Ovary (tissue), 9 donors: ENCODE measurements around the gene AIFM2. TPM values are rescaled to one million over a fixed set of nuclear protein-coding genes. Genes with fewer than 3 reads are reported as not detected.

Experiments
- DNase-seq, 5 donors: peaks; one replicate each; pipeline ENCODE4 v3.0.0-alpha.2; 2019 to 2020
- H3K27ac ChIP-seq, 2 donors: fragments of 200-600 bp; one replicate each; pipeline versions ENCODE4 v1.5.1 to v1.8.0; 2019 to 2022
- H3K27me3 ChIP-seq: fragments of 200-600 bp; one replicate; pipeline ENCODE4 v1.8.0; 2022
- H3K36me3 ChIP-seq: fragments of 200-600 bp; sonication (generic); one replicate; pipeline ENCODE4 v1.5.1; 2019
- H3K4me1 ChIP-seq: one replicate; pipeline ENCODE4 v1.8.1; 2013; ENCODE audit warnings: mild to moderate bottlenecking, moderate library complexity; ENCODE audit not compliant: insufficient read depth
- H3K4me3 ChIP-seq: fragments of 200-600 bp; sonication (generic); one replicate; pipeline ENCODE4 v1.5.1; 2017
- H3K9me3 ChIP-seq, 2 donors: fragments of 200-600 bp in 1 of 2; sonication (generic) in 1 of 2; one replicate each; pipeline versions ENCODE4 v1.5.1 to v1.8.1; 2013 to 2019; ENCODE audit warnings: mild to moderate bottlenecking in 1 of 2, moderate library complexity in 1 of 2
- EP300 ChIP-seq: sonication (generic); formaldehyde crosslinking; IDR thresholded peaks from one replicate; pipeline ENCODE4 v1.6.1; 2017; ENCODE audit warnings: antibody characterized with exemption
- POLR2A ChIP-seq: fragments of 450-650 bp; IDR thresholded peaks from one replicate; pipeline ENCODE4 v1.6.1; 2017; ENCODE audit warnings: antibody characterized with exemption, mild to moderate bottlenecking, moderate library complexity
- WGBS, 3 donors: extraction: QIAGEN DNeasy Blood & Tissue Kit in 1 of 3; methylation state at CpG; one replicate each; pipeline versions ENCODE4 v1.1.5 to v1.1.7; 2013 to 2017; 5-methylcytosine and 5-hydroxymethylcytosine counted together
- intact Hi-C, 4 donors: fragments of 100-400 bp; cut with DNase I; formaldehyde crosslinking; loops; one replicate each; pipeline versions ENCODE4 v1.11.0 to v1.15.1; 2022 to 2023
- polyA plus RNA-seq, 2 donors: library from polyadenylated mRNA; stranded (reverse); fragments of 200-250 nt in 1 of 2; fragments of 350-450 nt in 1 of 2; fragmentation: Illumina TruSeq in 1 of 2; extraction: RNeasy Lipid Tissue Mini Kit (QIAGEN cat#74804) in 1 of 2; gene quantifications; one replicate each; pipeline ENCODE4 v1.2.3, GENCODE V29; 2013 to 2014
- total RNA-seq, 7 donors: library from RNA; depleted of rRNA in 2 of 7; stranded (reverse); fragments of >200 nt in 2 of 7; fragmentation: NEBNext Ultra II Directional in 3 of 7; extraction: Animal tissue kit (Norgen Biotek cat#: 25700) in 3 of 7; gene quantifications; one replicate each; pipeline versions ENCODE4 v1.1.0 to v1.2.4, GENCODE V29; 2016 to 2023
- TF ChIP-seq, protein P1 (sequence below), 3 donors: fragments of 450-650 bp in 2 of 3; fragments of 200-600 bp in 1 of 3; IDR thresholded peaks; one replicate each; pipeline versions ENCODE4 v1.5.1 to v1.8.0; 2016 to 2022; ENCODE audit warnings: antibody characterized with exemption in 3 of 3, mild to moderate bottlenecking in 1 of 3
- donor health status: DM: no; HTN: no; CAD: no; lungs with moderate emphysema.
- donor health status: DM: no; HTN: no; CAD: no.
- donor health status: Bipolar disorder and iron deficiency.
- donor health status: DM: yes; HTN: yes; CAD: no.
- donor health status: DM: no; HTN: no; CAD: no.
- donor health status: DM: yes; HTN: yes; CAD: no.

AIFM2 gene
- total and polyA plus RNA-seq, 9 donors, result 5.7 to 13.9 (median 7.2) TPM

DNA sequence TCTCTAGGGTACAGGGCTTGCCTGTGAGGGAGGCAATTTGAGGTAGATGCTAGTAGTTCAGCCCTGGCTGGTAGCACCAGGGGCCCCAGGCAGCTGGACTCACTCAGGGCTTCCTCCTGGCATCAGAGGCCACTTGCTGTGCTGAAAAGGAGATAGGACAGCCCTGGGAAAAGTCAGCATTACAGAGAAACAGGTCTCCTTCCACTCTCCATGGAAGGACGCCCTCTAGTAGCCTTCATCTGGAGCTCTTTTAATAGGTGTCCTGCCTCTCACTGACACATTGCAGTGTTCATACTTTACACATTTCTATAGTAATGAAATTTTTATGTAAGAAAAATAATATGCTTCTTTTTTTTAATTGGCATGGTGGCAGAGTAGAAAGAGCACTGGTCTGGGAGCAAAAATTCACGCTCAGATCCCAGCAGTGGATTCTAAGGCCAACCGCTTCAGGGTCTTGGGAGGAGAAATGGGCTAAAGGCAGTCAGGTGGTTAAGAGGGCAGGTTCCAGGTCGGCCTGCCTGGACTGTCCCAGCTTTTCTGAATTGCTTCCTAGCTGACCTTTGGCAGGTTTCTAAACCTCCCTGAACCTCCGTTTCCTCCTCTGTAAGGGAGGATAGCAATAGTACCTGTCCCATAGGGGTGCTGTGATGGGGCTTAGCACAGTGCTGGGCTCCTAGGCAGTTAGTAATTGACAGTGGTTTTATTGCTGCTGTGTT, 35.8 kb downstream of the AIFM2 start:
- no peak for DNase-seq
- 91 to 96% (median 94%) methylated on average over 5 of the region's 5 CpGs for WGBS, 3 donors
- Histone ChIP-seq H3K4me1 (no peaks in the 10 kb centered on the region), H3K27me3 (no peaks in the 10 kb centered on the region), H3K27ac (no peak overlapping the region), H3K4me3 (no peak overlapping the region), H3K9me3 (no peaks in the 10 kb centered on the region), H3K36me3 (no peaks in the 10 kb centered on the region)
- intact Hi-C loops, result no loop called here
- TF ChIP-seq EP300 (no peak), POLR2A (no peak)
- TF ChIP-seq, protein P1, sequence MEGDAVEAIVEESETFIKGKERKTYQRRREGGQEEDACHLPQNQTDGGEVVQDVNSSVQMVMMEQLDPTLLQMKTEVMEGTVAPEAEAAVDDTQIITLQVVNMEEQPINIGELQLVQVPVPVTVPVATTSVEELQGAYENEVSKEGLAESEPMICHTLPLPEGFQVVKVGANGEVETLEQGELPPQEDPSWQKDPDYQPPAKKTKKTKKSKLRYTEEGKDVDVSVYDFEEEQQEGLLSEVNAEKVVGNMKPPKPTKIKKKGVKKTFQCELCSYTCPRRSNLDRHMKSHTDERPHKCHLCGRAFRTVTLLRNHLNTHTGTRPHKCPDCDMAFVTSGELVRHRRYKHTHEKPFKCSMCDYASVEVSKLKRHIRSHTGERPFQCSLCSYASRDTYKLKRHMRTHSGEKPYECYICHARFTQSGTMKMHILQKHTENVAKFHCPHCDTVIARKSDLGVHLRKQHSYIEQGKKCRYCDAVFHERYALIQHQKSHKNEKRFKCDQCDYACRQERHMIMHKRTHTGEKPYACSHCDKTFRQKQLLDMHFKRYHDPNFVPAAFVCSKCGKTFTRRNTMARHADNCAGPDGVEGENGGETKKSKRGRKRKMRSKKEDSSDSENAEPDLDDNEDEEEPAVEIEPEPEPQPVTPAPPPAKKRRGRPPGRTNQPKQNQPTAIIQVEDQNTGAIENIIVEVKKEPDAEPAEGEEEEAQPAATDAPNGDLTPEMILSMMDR (IDR thresholded peaks at IDR 0.05), result no peak

DNA sequence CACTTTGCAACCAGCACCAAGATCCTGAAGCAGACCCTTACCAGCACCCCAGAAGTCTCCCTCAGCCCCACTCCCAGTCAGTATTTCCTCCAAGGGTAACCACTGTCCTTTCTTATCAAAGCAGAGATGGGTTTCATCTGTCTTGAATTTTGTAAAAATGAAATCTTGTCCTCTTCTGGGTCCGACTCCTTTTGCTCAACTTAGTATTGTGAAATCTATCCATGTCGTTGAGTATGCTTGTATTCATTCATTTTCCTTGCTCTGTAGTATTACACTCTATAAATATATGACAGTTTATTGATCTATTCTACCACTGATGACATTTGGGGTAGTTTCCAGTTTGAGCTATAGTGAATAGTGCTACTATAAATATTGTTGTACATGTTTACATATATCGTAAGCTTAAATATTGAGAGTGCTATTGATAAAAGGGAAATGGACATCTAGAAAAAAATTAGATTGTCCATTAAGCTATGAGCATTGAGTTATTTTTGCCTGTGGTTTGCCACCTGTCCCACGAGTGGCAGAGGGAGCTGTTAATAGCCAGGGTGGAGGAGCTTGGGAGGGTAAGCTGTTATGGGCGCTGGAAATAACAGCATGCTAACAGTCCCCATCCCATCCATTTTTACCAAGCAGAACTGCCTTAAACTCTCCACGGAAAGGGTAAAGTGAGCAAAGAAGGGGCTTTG, 36.5 kb downstream of the AIFM2 start:
- TF ChIP-seq EP300 (no peak), POLR2A (no peak)
- TF ChIP-seq, protein P1 (IDR thresholded peaks at IDR 0.05), result no peak
- H3K4me3 ChIP-seq, result no peak overlapping the region
- H3K9me3 ChIP-seq, result no peaks in the 10 kb centered on the region
- DNase-seq, result no peak
- intact Hi-C loops, result no loop called here
- no peaks in the 10 kb centered on the region for H3K27me3 ChIP-seq
- H3K36me3 ChIP-seq, result no peaks in the 10 kb centered on the region
- WGBS, 3 donors, result 90 to 92% (median 91%) methylated on average over 6 of the region's 6 CpGs
- H3K4me1 ChIP-seq, result no peaks in the 10 kb centered on the region
- H3K27ac ChIP-seq, result no peak overlapping the region

DNA sequence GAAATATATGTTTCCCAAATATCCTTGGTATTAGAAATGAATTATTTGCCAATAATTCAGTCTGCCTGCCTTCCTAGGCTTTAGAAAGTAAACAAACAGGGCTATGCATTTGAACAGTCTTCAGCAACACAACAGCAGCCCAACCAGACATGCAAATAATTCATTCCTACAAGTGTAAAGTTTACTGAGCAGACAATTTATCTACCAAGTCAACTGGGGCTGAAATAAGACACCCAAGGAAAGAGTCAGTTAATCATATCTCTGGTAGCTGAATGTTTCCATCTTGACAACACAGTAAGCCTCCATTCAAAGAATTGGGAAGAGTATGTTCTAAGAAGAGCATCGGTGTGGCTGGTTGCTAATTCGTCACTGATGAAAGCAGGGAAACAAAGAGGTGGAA, 38.4 kb downstream of the AIFM2 start:
- intact Hi-C loops, result no loop called here
- Histone ChIP-seq H3K27ac (no peak overlapping the region), H3K9me3 (no peaks in the 10 kb centered on the region), H3K27me3 (no peaks in the 10 kb centered on the region), H3K4me1 (no peaks in the 10 kb centered on the region), H3K36me3 (no peaks in the 10 kb centered on the region), H3K4me3 (no peak overlapping the region)
- TF ChIP-seq POLR2A, result no peak
- TF ChIP-seq EP300, result no peak
- TF ChIP-seq, protein P1 (IDR thresholded peaks at IDR 0.05), result no peak
- WGBS, 3 donors, result 69 to 74% (median 72%) methylated on average over 2 of the region's 2 CpGs
- no peak for DNase-seq

DNA sequence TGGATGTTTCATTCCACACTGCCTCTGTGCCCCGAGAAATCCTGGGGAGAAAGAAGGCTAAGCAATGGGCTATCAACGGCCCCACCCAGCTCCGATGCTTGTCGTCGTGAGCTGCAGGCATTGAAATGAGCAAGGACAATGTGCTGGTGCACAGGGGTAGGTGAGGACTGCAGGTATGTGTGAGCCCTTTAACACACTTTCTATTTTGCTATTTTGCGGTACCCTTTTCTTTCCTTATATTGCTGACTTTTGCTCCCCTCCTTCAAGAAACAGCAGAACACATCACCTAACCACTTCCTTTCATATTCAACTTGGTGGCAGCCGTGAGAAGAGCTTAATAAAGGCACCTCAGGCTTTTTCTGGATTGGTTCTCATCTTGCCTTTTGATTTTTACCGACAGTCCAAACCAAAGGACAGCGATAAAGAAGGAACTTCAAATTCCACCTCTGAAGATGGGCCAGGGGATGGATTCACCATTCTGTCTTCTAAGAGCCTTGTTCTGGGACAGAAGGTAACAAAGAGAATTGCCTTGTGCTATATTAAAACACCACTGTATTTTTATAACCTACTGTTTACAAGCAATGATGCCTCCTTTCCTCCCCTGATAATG, 39.2 kb downstream of the AIFM2 start:
- no peaks in the 10 kb centered on the region for H3K27me3 ChIP-seq
- H3K27ac ChIP-seq, result no peak overlapping the region
- TF ChIP-seq POLR2A, result no peak
- no peak for TF ChIP-seq EP300
- TF ChIP-seq, protein P1 (IDR thresholded peaks at IDR 0.05), result no peak
- no peaks in the 10 kb centered on the region for H3K4me1 ChIP-seq
- H3K4me3 ChIP-seq, result no peak overlapping the region
- intact Hi-C loops, result no loop called here
- no peaks in the 10 kb centered on the region for H3K9me3 ChIP-seq
- no peak for DNase-seq
- WGBS, 3 donors, result 92 to 96% (median 93%) methylated on average over 9 of the region's 9 CpGs
- no peaks in the 10 kb centered on the region for H3K36me3 ChIP-seq
